CD14-positive monocyte (primary cell): ENCODE results near the gene NRF1. TPM values are rescaled to one million over a fixed set of nuclear protein-coding genes. Genes with fewer than 3 reads are reported as not detected.

Source experiments
- DNase-seq, 3 donors: peaks; one replicate each; pipeline ENCODE4 v3.0.0-alpha.2; 2011 to 2022
- H2AFZ ChIP-seq: 2 replicates; pipeline ENCODE4 v1.6.0; 2012; ENCODE audit warnings: mild to moderate bottlenecking, low read depth, low read length, inconsistent platforms; ENCODE audit not compliant: insufficient read depth, poor library complexity, severe bottlenecking
- H3K27ac ChIP-seq, 2 donors: 1 replicate in 1 of 2; 2 replicates in 1 of 2; pipeline ENCODE4 v1.5.1; 2012 to 2013; ENCODE audit warnings: low read length in 2 of 2, control low read depth in 1 of 2, inconsistent platforms in 1 of 2, low read depth in 1 of 2, mild to moderate bottlenecking in 1 of 2
- H3K27me3 ChIP-seq, 2 donors: one replicate each; pipeline versions ENCODE4 v1.6.0 to v1.6.1; 2011 to 2013; ENCODE audit warnings: low read length in 2 of 2; ENCODE audit not compliant: control insufficient read depth in 2 of 2, insufficient read depth in 2 of 2
- H3K36me3 ChIP-seq, 2 donors: replicated peaks in 1 of 2; 1 replicate in 1 of 2; 2 replicates in 1 of 2; pipeline versions ENCODE4 v1.5.1 to v1.6.1; 2012 to 2013; ENCODE audit warnings: low read length in 2 of 2, control low read depth in 1 of 2, inconsistent platforms in 1 of 2, mild to moderate bottlenecking in 1 of 2; ENCODE audit not compliant: insufficient read depth in 2 of 2, control insufficient read depth in 1 of 2
- H3K4me1 ChIP-seq, 2 donors: 1 replicate in 1 of 2; 2 replicates in 1 of 2; pipeline versions ENCODE4 v1.5.1 to v1.6.1; 2012 to 2013; ENCODE audit warnings: low read length in 2 of 2, control low read depth in 1 of 2, inconsistent platforms in 1 of 2, mild to moderate bottlenecking in 1 of 2, moderate library complexity in 1 of 2; ENCODE audit not compliant: insufficient read depth in 2 of 2, control insufficient read depth in 1 of 2
- H3K4me2 ChIP-seq: replicated peaks from 2 replicates; pipeline ENCODE3; 2012; ENCODE audit warnings: low read length, moderate library complexity, mild to moderate bottlenecking; ENCODE audit not compliant: poor library complexity, severe bottlenecking; ENCODE audit errors: extremely low read depth
- H3K4me3 ChIP-seq, 3 experiments: fragments of 200-600 bp in 1 of 3; sonication (generic) in 1 of 3; replicated peaks in 1 of 3; 1 replicate in 2 of 3; 2 replicates in 1 of 3; pipeline ENCODE4 v1.5.1; 2011 to 2013; ENCODE audit warnings: low read length in 3 of 3, mild to moderate bottlenecking in 3 of 3, control low read depth in 2 of 3, low read depth in 2 of 3, inconsistent platforms in 1 of 3, moderate library complexity in 1 of 3
- H3K79me2 ChIP-seq: 2 replicates; pipeline ENCODE4 v1.6.0; 2012; ENCODE audit warnings: mild to moderate bottlenecking, control low read depth, inconsistent platforms, low read length, moderate library complexity; ENCODE audit not compliant: insufficient read depth
- H3K9ac ChIP-seq: 2 replicates; pipeline ENCODE4 v1.6.0; 2017; ENCODE audit warnings: low read length, mild to moderate bottlenecking; ENCODE audit not compliant: insufficient read depth, poor library complexity, severe bottlenecking
- H3K9me3 ChIP-seq, 2 donors: replicated peaks in 1 of 2; 1 replicate in 1 of 2; 2 replicates in 1 of 2; pipeline versions ENCODE4 v1.5.1 to v1.6.1; 2012 to 2013; ENCODE audit warnings: low read length in 2 of 2, control low read depth in 1 of 2; ENCODE audit not compliant: control insufficient read depth in 1 of 2, insufficient read depth in 1 of 2
- H4K20me1 ChIP-seq: 2 replicates; pipeline ENCODE4 v1.6.0; 2012; ENCODE audit warnings: mild to moderate bottlenecking, low read length, control low read depth, moderate library complexity; ENCODE audit not compliant: insufficient read depth
- H3K27ac Mint-ChIP-seq, 7 donors: one replicate each; pipeline ENCODE4 v1.8.0; 2020; ENCODE audit warnings: mild to moderate bottlenecking in 7 of 7, mixed read lengths in 7 of 7, moderate library complexity in 6 of 7, inconsistent platforms in 2 of 7
- H3K27me3 Mint-ChIP-seq, 3 donors: one replicate each; pipeline ENCODE4 v1.8.0; 2021 to 2022; ENCODE audit warnings: low read depth in 3 of 3, mild to moderate bottlenecking in 3 of 3, mixed read lengths in 3 of 3, moderate library complexity in 3 of 3, inconsistent platforms in 1 of 3
- H3K36me3 Mint-ChIP-seq, 2 donors: one replicate each; pipeline ENCODE4 v1.8.0; 2020; ENCODE audit warnings: mixed read lengths in 2 of 2, inconsistent platforms in 1 of 2, mild to moderate bottlenecking in 1 of 2
- H3K4me1 Mint-ChIP-seq: one replicate; pipeline ENCODE4 v1.8.0; 2020; ENCODE audit warnings: mild to moderate bottlenecking, mixed read lengths
- H3K4me3 Mint-ChIP-seq, 2 donors: one replicate each; pipeline ENCODE4 v1.8.0; 2020; ENCODE audit warnings: mild to moderate bottlenecking in 2 of 2, mixed read lengths in 2 of 2, moderate library complexity in 1 of 2
- H3K9me3 Mint-ChIP-seq, 7 donors: one replicate each; pipeline ENCODE4 v1.8.0; 2020 to 2022; ENCODE audit warnings: mixed read lengths in 7 of 7, mild to moderate bottlenecking in 6 of 7, moderate library complexity in 6 of 7, inconsistent platforms in 2 of 7
- WGBS: methylation state at CpG from one replicate; pipeline ENCODE4 v1.1.5; 2013; ENCODE audit warnings: missing lambda C conversion rate; ENCODE audit not compliant: insufficient coverage; 5-methylcytosine and 5-hydroxymethylcytosine counted together
- intact Hi-C, 2 donors: fragments of 100-400 bp; cut with micrococcal nuclease; formaldehyde crosslinking; loops; one replicate each; pipeline versions ENCODE4 v1.15.0 to v1.15.1; 2023
- polyA plus RNA-seq, 3 donors: library from polyadenylated mRNA; depleted of rRNA in 1 of 3; unstranded in 2 of 3; stranded (reverse) in 1 of 3; fragments of 300-500 nt in 2 of 3; fragments of >200 nt in 1 of 3; fragmentation: Illumina TruSeq in 2 of 3; gene quantifications; 1 replicate in 2 of 3; 2 replicates in 1 of 3; pipeline ENCODE4 v1.2.3, GENCODE V29; 2012 to 2021
- TF ChIP-seq, protein P1 (sequence below): fragments of 200-600 bp; IDR thresholded peaks from one replicate; pipeline ENCODE4 v1.8.0; 2022; ENCODE audit warnings: antibody characterized with exemption, mild to moderate bottlenecking

NRF1 gene
- polyA plus RNA-seq, 3 donors: 5.1 to 14.0 (median 7.7) TPM

DNA sequence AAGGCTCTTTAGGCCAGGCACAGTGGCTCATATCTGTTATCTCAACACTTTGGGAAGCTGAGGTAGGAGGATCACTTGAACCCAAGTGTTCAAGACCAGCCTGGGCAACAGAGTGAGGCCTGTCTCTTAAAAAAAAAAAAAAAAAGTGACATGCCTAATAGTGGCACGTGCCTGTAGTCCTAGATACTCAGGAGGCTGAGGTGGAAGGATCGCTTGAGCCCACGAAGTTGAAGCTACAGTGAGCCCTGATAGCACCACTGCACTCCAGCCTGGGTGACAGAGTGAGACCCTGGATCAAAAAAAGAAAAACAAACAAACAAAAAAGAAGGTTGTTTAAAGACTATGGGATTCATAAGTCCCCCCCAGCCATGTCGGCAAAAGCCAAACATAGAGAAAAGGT lies 42.2 kb upstream of the NRF1 start:
- Mint-ChIP-seq H3K4me3 (no peak overlapping the region), H3K4me1 (peaks cover 29% of the 10 kb centered on the region), H3K9me3 (peaks cover 0 to 3% (median 0%) of the 10 kb centered on the region in 7 donors), H3K27me3 (peaks cover 0 to 5% (median 3%) of the 10 kb centered on the region in 3 donors), H3K36me3 (peaks cover 0 to 3% of the 10 kb centered on the region in 2 donors), H3K27ac (no peak overlapping the region)
- Histone ChIP-seq H4K20me1 (no peaks in the 10 kb centered on the region), H3K9ac (no peak overlapping the region), H2AFZ (no peak overlapping the region), H3K9me3 (no peaks in the 10 kb centered on the region), H3K4me1 (peaks cover 17 to 19% of the 10 kb centered on the region in 2 donors), H3K27ac (no peak overlapping the region), H3K4me3 (no peak overlapping the region), H3K4me2 (no peak overlapping the region), H3K79me2 (no peaks in the 10 kb centered on the region), H3K36me3 (no peaks in the 10 kb centered on the region), H3K27me3 (no peaks in the 10 kb centered on the region)
- TF ChIP-seq, protein P1, sequence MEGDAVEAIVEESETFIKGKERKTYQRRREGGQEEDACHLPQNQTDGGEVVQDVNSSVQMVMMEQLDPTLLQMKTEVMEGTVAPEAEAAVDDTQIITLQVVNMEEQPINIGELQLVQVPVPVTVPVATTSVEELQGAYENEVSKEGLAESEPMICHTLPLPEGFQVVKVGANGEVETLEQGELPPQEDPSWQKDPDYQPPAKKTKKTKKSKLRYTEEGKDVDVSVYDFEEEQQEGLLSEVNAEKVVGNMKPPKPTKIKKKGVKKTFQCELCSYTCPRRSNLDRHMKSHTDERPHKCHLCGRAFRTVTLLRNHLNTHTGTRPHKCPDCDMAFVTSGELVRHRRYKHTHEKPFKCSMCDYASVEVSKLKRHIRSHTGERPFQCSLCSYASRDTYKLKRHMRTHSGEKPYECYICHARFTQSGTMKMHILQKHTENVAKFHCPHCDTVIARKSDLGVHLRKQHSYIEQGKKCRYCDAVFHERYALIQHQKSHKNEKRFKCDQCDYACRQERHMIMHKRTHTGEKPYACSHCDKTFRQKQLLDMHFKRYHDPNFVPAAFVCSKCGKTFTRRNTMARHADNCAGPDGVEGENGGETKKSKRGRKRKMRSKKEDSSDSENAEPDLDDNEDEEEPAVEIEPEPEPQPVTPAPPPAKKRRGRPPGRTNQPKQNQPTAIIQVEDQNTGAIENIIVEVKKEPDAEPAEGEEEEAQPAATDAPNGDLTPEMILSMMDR: no peak
- 100% methylated on average over 2 of the region's 4 CpGs for WGBS
- no peak for DNase-seq
- intact Hi-C loops: no loop called here

DNA sequence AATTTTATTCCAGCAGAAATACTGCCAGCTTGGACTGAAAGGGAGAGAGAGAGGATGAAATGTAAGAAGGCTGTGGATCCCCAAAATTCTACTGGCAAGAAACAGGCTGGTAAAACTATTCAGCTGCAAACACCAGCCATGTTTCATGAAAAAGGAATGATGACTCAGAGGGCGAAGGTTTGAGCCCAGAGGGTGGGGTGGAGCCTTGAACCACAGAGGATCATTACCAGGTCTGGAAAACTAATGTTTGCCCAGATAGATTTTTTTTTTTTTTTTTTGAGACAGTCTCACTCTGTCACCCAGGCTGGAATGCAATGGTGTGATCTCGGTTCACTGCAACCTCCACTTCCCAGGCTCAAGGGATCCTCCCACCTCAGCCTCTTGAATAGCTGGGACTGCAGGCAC lies 41.7 kb upstream of the NRF1 start:
- peaks cover 17% of the 10 kb centered on the region in 2 donors for H3K4me1 ChIP-seq
- H2AFZ ChIP-seq: no peak overlapping the region
- no peaks in the 10 kb centered on the region for H3K79me2 ChIP-seq
- no peak overlapping the region for H3K4me3 ChIP-seq
- no peak overlapping the region for H3K4me3 Mint-ChIP-seq
- H3K9me3 ChIP-seq: no peaks in the 10 kb centered on the region
- H3K4me2 ChIP-seq: no peak overlapping the region
- peaks cover 0 to 3% of the 10 kb centered on the region in 2 donors for H3K36me3 Mint-ChIP-seq
- H3K27me3 ChIP-seq: no peaks in the 10 kb centered on the region
- H3K27me3 Mint-ChIP-seq: peaks cover 0 to 5% (median 3%) of the 10 kb centered on the region in 3 donors
- peaks cover 27% of the 10 kb centered on the region for H3K4me1 Mint-ChIP-seq
- no peak overlapping the region for H3K9ac ChIP-seq
- TF ChIP-seq, protein P1: no peak
- H3K36me3 ChIP-seq: no peaks in the 10 kb centered on the region
- intact Hi-C loops: no loop called here
- H3K27ac Mint-ChIP-seq: no peak overlapping the region
- no peaks in the 10 kb centered on the region for H4K20me1 ChIP-seq
- no peak overlapping the region for H3K27ac ChIP-seq
- peak in 2 of 3 donors; percentile 3 to 14 for DNase-seq
- 40% methylated on average over 1 of the region's 2 CpGs for WGBS
- peaks cover 0 to 3% (median 2%) of the 10 kb centered on the region in 7 donors for H3K9me3 Mint-ChIP-seq
